GM12878 (cell line): ENCODE results near the gene CYBC1. TPM values are rescaled to one million over a fixed set of nuclear protein-coding genes. Genes with fewer than 3 reads are reported as not detected.
"Not testable (repeated sequence)": the region's sequence is repeated elsewhere in the genome, so short reads cannot be mapped to it uniquely, and the experiment has no call there.

Source experiments
- ATAC-seq: fragments of 200-7000 bp; cut with Tn5 transposase; 3 replicates; pipeline ENCODE4 v1.9.1; 2020; ENCODE audit warnings: mild to moderate bottlenecking, moderate library complexity
- BruUV-seq: library from RNA; stranded (reverse); fragments of 400-500 nt; replicated peaks from 2 replicates; lab custom pipeline; 2021; lab: Mats Ljungman, UMichigan
- CTCF ChIA-PET: fragments of 300-600 bp; sonication (Branson Sonifier 250); formaldehyde crosslinking; extraction: SDS; loops from one replicate; lab custom pipeline; 2021; ENCODE audit warnings: inconsistent platforms; lab: Yijun Ruan, JAX
- POLR2A ChIA-PET: fragments of 350-600 bp; formaldehyde crosslinking; extraction: SDS; loops from one replicate; lab custom pipeline; 2021; ENCODE audit warnings: inconsistent platforms; lab: Charles Lee
- RAD21 ChIA-PET: fragments of 300-600 bp; sonication (Branson Sonifier 250); formaldehyde crosslinking; loops from one replicate; lab custom pipeline; 2023; ENCODE audit warnings: antibody characterized with exemption; ENCODE audit not compliant: unreplicated experiment; lab: Charles Lee
- SMC1A ChIA-PET: fragments of 300-600 bp; sonication (Branson Sonifier 250); formaldehyde crosslinking; loops from one replicate; lab custom pipeline; 2023; ENCODE audit not compliant: unreplicated experiment, uncharacterized antibody; lab: Charles Lee
- DNase-seq: peaks from one replicate; pipeline ENCODE4 v3.0.0-alpha.2; 2011; ENCODE audit warnings: low read depth, low spot score
- FAIRE-seq: peaks from 3 replicates; lab custom pipeline; 2011; peaks lifted over from hg19 to GRCh38; lab: Jason Lieb, UNC
- H2AFZ ChIP-seq: 2 replicates; pipeline ENCODE4 v1.6.0; 2011; ENCODE audit warnings: low read depth, low read length, control low read depth; ENCODE audit not compliant: control insufficient read depth
- H3K27ac ChIP-seq: 2 replicates; pipeline ENCODE4 v1.5.1; 2011; ENCODE audit warnings: control low read depth; ENCODE audit not compliant: control insufficient read depth, insufficient read depth
- H3K27me3 ChIP-seq, 2 experiments: replicated peaks in 1 of 2; 2 replicates each; pipeline versions ENCODE4 v1.6.0 to v1.6.1; 2011; ENCODE audit warnings: low read length in 1 of 2; ENCODE audit not compliant: control insufficient read depth in 2 of 2, insufficient read depth in 2 of 2
- H3K36me3 ChIP-seq, 2 experiments: 2 replicates each; pipeline ENCODE4 v1.5.1; 2011; ENCODE audit warnings: low read length in 1 of 2; ENCODE audit not compliant: control insufficient read depth in 2 of 2, insufficient read depth in 2 of 2
- H3K4me1 ChIP-seq: 2 replicates; pipeline ENCODE4 v1.6.1; 2011; ENCODE audit warnings: mild to moderate bottlenecking, low read length, moderate library complexity, mixed read lengths; ENCODE audit not compliant: control insufficient read depth, insufficient read depth
- H3K4me2 ChIP-seq: 2 replicates; pipeline ENCODE4 v1.6.0; 2011; ENCODE audit warnings: control low read depth; ENCODE audit not compliant: control insufficient read depth, insufficient read depth
- H3K4me3 ChIP-seq: fragments of 200-600 bp; sonication (generic); 2 replicates; pipeline ENCODE4 v1.5.1; 2016
- H3K79me2 ChIP-seq: 2 replicates; pipeline ENCODE4 v1.6.0; 2011; ENCODE audit warnings: low read length; ENCODE audit not compliant: control insufficient read depth, insufficient read depth
- H3K9ac ChIP-seq: 2 replicates; pipeline ENCODE4 v1.8.0; 2011; ENCODE audit warnings: low read length, control low read depth, mixed read lengths; ENCODE audit not compliant: control insufficient read depth, insufficient read depth
- H3K9me3 ChIP-seq: replicated peaks from 3 replicates; pipeline ENCODE4 v1.5.1; 2011; ENCODE audit warnings: mild to moderate bottlenecking, low read length; ENCODE audit not compliant: control insufficient read depth, insufficient read depth
- H4K20me1 ChIP-seq: 2 replicates; pipeline ENCODE4 v1.6.0; 2011; ENCODE audit not compliant: control insufficient read depth, insufficient read depth
- BHLHE40 ChIP-seq, 2 experiments: fragments of 450-650 bp in 1 of 2; IDR thresholded peaks; 2 replicates each; pipeline ENCODE4 v1.6.1; 2011 to 2017; ENCODE audit warnings: low read depth in 2 of 2, borderline replicate concordance in 1 of 2, improper control_type of control experiment in 1 of 2, low read length in 1 of 2, mild to moderate bottlenecking in 1 of 2
- E2F4 ChIP-seq: IDR thresholded peaks from 2 replicates; pipeline ENCODE4 v1.6.1; 2012; ENCODE audit warnings: low read depth, low read length, improper control_type of control experiment
- E2F8 ChIP-seq: fragments of 450-650 bp; IDR thresholded peaks from 2 replicates; pipeline ENCODE4 v1.6.1; 2018; ENCODE audit warnings: mild to moderate bottlenecking, low read depth, moderate library complexity; ENCODE audit not compliant: partially characterized antibody
- EED ChIP-seq: sonication (generic); IDR thresholded peaks from 2 replicates; pipeline ENCODE4 v1.6.1; 2016; ENCODE audit warnings: antibody characterized with exemption, low read depth
- ELK1 ChIP-seq: IDR thresholded peaks from 2 replicates; pipeline ENCODE4 v1.6.1; 2012; ENCODE audit warnings: low read depth, low read length, improper control_type of control experiment
- POLR2AphosphoS5 ChIP-seq: IDR thresholded peaks from 2 replicates; pipeline ENCODE4 v1.6.1; 2011; ENCODE audit warnings: mild to moderate bottlenecking, low read length, inconsistent platforms
- WGBS: methylation state at CpG from one replicate; pipeline ENCODE4 v1.1.6; 2016; ENCODE audit warnings: low lambda C conversion rate; ENCODE audit not compliant: insufficient replicate concordance, insufficient coverage; ENCODE audit errors: missing lambda C conversion rate; 5-methylcytosine and 5-hydroxymethylcytosine counted together
- in situ Hi-C: fragments of 300-500 bp; cut with MboI; formaldehyde crosslinking; loops from 9 replicates; pipeline ENCODE4 v1.14.3; 2018; ENCODE audit warnings: mixed read lengths
- intact Hi-C: fragments of 100-400 bp; cut with micrococcal nuclease; formaldehyde crosslinking; loops from one replicate; pipeline ENCODE4 v1.14.2; 2022; ENCODE audit not compliant: unreplicated experiment
- polyA plus RNA-seq, 11 experiments: library from polyadenylated mRNA; depleted of rRNA in 4 of 11; unstranded in 6 of 11; stranded (reverse) in 5 of 11; fragments of >200 nt; fragmentation: Nextera tagmentation in 4 of 11; fragmentation: Illumina TruSeq in 1 of 11; extraction: Ambion mirVana in 4 of 11; extraction: Trizol in 1 of 11; gene quantifications; 1 replicate in 1 of 11; 2 replicates in 10 of 11; pipeline versions ENCODE4 v1.2.1 to v1.2.3, GENCODE V29; 2011 to 2016; ENCODE audit warnings: inconsistent platforms in 2 of 11, missing spikeins in 2 of 11, low read depth in 1 of 11
- total RNA-seq, 4 experiments: library from RNA; depleted of rRNA in 3 of 4; stranded (reverse); fragments of >200 nt in 3 of 4; fragmentation: Illumina TruSeq in 1 of 4; extraction: Trizol in 1 of 4; gene quantifications; 2 replicates each; pipeline versions ENCODE4 v1.2.1 to v1.2.3, GENCODE V29; 2013 to 2021

Gene CYBC1
- total and polyA plus RNA-seq, 10 of the 15 experiments (the other 5 are each of a cell fraction or from before 2014, with no cell fraction given), result 4.2 to 162 (median 133) TPM

- no peak for TF ChIP-seq E2F4
- TF ChIP-seq ELK1, result no peak
- no peak for TF ChIP-seq EED
- no peak for TF ChIP-seq BHLHE40 (IDR thresholded peaks at IDR 0.05; ENCODE audit: borderline replicate concordance in 1 of 2, low read depth in 2 of 2, low read length in 1 of 2)
- no peak for TF ChIP-seq E2F8
- TF ChIP-seq POLR2AphosphoS5, result no peak
These were observed 37.7 kb downstream of the CYBC1 start (continued) for GRCh38 chr17:82412535-82413520.

GRCh38 chr17:82412081-82412480 lies 38.5 kb downstream of the CYBC1 start:
- H3K79me2 ChIP-seq, in situ Hi-C loops, H3K4me3 ChIP-seq, POLR2A ChIA-PET, FAIRE-seq, BruUV-seq, H3K36me3 ChIP-seq, H3K9ac ChIP-seq, H3K27me3 ChIP-seq, H3K27ac ChIP-seq, DNase-seq, H3K4me1 ChIP-seq, H3K4me2 ChIP-seq, H2AFZ ChIP-seq, H3K9me3 ChIP-seq, ATAC-seq, H4K20me1 ChIP-seq, RAD21 ChIA-PET, SMC1A ChIA-PET: not testable (repeated sequence)
- 94% methylated on average over 14 of the region's 16 CpGs for WGBS
- intact Hi-C loops, result loop anchor here (5.0 kb wide), 1 partner anchor 180 kb away; no protein-coding TSS in a partner anchor
- CTCF ChIA-PET, result interaction anchor here (4.1 kb wide), 1 partner anchor 62 kb away, joined by 22 read pairs; no protein-coding TSS in a partner anchor
